ENCODE measurements around the gene NPAS3. TPM values are rescaled to one million over a fixed set of nuclear protein-coding genes. Genes with fewer than 3 reads are reported as not detected.

The NPAS3 gene
- total RNA-seq, 1 experiment from 2014 or later, result 0.35 TPM

DNA sequence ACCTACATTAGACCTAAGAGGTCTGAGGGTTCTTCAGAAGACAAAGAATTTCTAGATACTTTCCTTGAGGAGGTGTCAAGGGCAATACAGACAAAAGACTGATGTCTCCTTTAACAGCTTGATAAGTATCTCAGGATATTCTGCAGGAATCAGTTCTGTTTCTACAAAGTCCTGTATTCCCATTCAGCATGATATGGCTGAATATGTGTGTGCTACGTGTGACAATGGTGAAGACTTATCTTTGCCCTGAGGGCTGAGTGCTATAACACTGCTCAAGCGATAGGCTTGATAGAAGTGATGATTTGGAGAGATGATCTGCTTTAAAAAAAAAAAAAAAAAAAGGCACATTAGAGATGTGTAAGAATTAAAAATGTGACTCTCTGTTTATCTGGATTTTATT is 582.5 kb downstream of the NPAS3 start:
- ChIA-PET POLR2A (no interaction called here), CTCF (no interaction called here)
- TF ChIP-seq, protein P1, sequence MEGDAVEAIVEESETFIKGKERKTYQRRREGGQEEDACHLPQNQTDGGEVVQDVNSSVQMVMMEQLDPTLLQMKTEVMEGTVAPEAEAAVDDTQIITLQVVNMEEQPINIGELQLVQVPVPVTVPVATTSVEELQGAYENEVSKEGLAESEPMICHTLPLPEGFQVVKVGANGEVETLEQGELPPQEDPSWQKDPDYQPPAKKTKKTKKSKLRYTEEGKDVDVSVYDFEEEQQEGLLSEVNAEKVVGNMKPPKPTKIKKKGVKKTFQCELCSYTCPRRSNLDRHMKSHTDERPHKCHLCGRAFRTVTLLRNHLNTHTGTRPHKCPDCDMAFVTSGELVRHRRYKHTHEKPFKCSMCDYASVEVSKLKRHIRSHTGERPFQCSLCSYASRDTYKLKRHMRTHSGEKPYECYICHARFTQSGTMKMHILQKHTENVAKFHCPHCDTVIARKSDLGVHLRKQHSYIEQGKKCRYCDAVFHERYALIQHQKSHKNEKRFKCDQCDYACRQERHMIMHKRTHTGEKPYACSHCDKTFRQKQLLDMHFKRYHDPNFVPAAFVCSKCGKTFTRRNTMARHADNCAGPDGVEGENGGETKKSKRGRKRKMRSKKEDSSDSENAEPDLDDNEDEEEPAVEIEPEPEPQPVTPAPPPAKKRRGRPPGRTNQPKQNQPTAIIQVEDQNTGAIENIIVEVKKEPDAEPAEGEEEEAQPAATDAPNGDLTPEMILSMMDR (IDR thresholded peaks at IDR 0.05; ENCODE audit: unreplicated experiment), result no peak
- H3K27me3 Mint-ChIP-seq (ENCODE audit: insufficient read depth, unreplicated experiment), result no peaks in the 10 kb centered on the region
- H3K36me3 Mint-ChIP-seq (ENCODE audit: insufficient read depth, unreplicated experiment), result no peaks in the 10 kb centered on the region
- H3K9me3 Mint-ChIP-seq (ENCODE audit: unreplicated experiment), result no peaks in the 10 kb centered on the region
- no peak for DNase-seq (ENCODE audit: unreplicated experiment)
- H3K4me1 Mint-ChIP-seq (ENCODE audit: insufficient read depth, unreplicated experiment), result peaks cover 22% of the 10 kb centered on the region
- no peak overlapping the region for H3K27ac Mint-ChIP-seq (ENCODE audit: low read depth, unreplicated experiment)
- no TSS peak for BruUV-seq (replicated peaks)
- no peak overlapping the region for H3K4me3 Mint-ChIP-seq (ENCODE audit: unreplicated experiment)
- intact Hi-C loops (cut with micrococcal nuclease), result no loop called here

- Mint-ChIP-seq H3K27ac (ENCODE audit: low read depth, unreplicated experiment) (no peak overlapping the region), H3K4me3 (ENCODE audit: unreplicated experiment) (no peak overlapping the region), H3K27me3 (ENCODE audit: insufficient read depth, unreplicated experiment) (no peaks in the 10 kb centered on the region), H3K4me1 (ENCODE audit: insufficient read depth, unreplicated experiment) (peaks cover 32% of the 10 kb centered on the region), H3K36me3 (ENCODE audit: insufficient read depth, unreplicated experiment) (no peaks in the 10 kb centered on the region), H3K9me3 (ENCODE audit: unreplicated experiment) (no peaks in the 10 kb centered on the region)
- no TSS peak for BruUV-seq (replicated peaks)
- no peak for DNase-seq (ENCODE audit: unreplicated experiment)
- CTCF ChIA-PET, result interaction anchor here (0.6 to 1.0 kb wide), 2 partner anchors 45 to 269 kb away, joined by 3 read pairs; no protein-coding TSS in a partner anchor
- POLR2A ChIA-PET, result no interaction called here
- intact Hi-C loops (cut with micrococcal nuclease), result no loop called here
- TF ChIP-seq, protein P1 (IDR thresholded peaks at IDR 0.05; ENCODE audit: unreplicated experiment), result no peak
These were observed 585.6 kb downstream of the NPAS3 start for GRCh38 chr14:33524244-33524643.

DNA sequence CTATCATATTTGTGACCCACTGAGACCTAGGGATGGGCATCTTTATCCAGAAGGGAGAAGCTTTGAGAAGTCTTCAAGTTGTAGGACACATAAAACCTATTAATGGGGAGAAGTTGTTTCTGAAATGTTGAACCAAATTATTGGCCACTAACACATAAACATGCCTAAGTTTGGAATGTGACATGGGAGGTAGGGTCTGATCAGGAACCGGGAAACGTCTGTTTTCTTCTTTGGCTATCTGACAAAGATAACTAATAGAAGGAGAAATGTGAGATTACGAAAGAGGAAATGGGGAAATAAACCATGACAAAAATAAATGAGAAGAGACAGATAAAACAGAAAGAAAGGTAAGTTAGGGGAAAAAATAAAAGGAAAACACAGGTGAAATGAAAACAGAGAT is 586.9 kb downstream of the NPAS3 start:
- TF ChIP-seq, protein P1 (IDR thresholded peaks at IDR 0.05; ENCODE audit: unreplicated experiment), result no peak
- intact Hi-C loops (cut with micrococcal nuclease), result no loop called here
- BruUV-seq (replicated peaks), result no TSS peak
- POLR2A ChIA-PET, result interaction anchor here (0.8 kb wide), 1 partner anchor 25 kb away, joined by 4 read pairs; no protein-coding TSS in a partner anchor
- CTCF ChIA-PET, result no interaction called here
- Mint-ChIP-seq H3K9me3 (ENCODE audit: unreplicated experiment) (no peaks in the 10 kb centered on the region), H3K36me3 (ENCODE audit: insufficient read depth, unreplicated experiment) (no peaks in the 10 kb centered on the region), H3K4me3 (ENCODE audit: unreplicated experiment) (peak overlapping the region; percentile 7), H3K27ac (ENCODE audit: low read depth, unreplicated experiment) (peak overlapping the region; percentile 65), H3K27me3 (ENCODE audit: insufficient read depth, unreplicated experiment) (no peaks in the 10 kb centered on the region), H3K4me1 (ENCODE audit: insufficient read depth, unreplicated experiment) (peaks cover 32% of the 10 kb centered on the region)
- peak; percentile 41 for DNase-seq (ENCODE audit: unreplicated experiment)

GRCh38 chr14:33527023-33527634 is 588.5 kb downstream of the NPAS3 start:
- no peaks in the 10 kb centered on the region for H3K9me3 Mint-ChIP-seq (ENCODE audit: unreplicated experiment)
- intact Hi-C loops (cut with micrococcal nuclease), result no loop called here
- H3K27me3 Mint-ChIP-seq (ENCODE audit: insufficient read depth, unreplicated experiment), result no peaks in the 10 kb centered on the region
- no TSS peak for BruUV-seq (replicated peaks)
- H3K27ac Mint-ChIP-seq (ENCODE audit: low read depth, unreplicated experiment), result no peak overlapping the region
- H3K36me3 Mint-ChIP-seq (ENCODE audit: insufficient read depth, unreplicated experiment), result no peaks in the 10 kb centered on the region
- TF ChIP-seq, protein P1 (IDR thresholded peaks at IDR 0.05; ENCODE audit: unreplicated experiment), result no peak
- H3K4me1 Mint-ChIP-seq (ENCODE audit: insufficient read depth, unreplicated experiment), result peaks cover 32% of the 10 kb centered on the region
- POLR2A ChIA-PET, result no interaction called here
- H3K4me3 Mint-ChIP-seq (ENCODE audit: unreplicated experiment), result no peak overlapping the region
- CTCF ChIA-PET, result interaction anchor here (0.7 kb wide), 1 partner anchor 704 kb away, joined by 3 read pairs; no protein-coding TSS in a partner anchor
- DNase-seq (ENCODE audit: unreplicated experiment), result no peak
